GM10248 (cell line): ENCODE data around the gene KCND3.

Source experiments
- CTCF ChIA-PET: fragments of 300-600 bp; sonication (Branson Sonifier 250); formaldehyde crosslinking; extraction: SDS; loops from one replicate; lab custom pipeline; 2021; ENCODE audit warnings: antibody characterized with exemption; lab: Yijun Ruan, JAX
- POLR2A ChIA-PET: fragments of 350-650 bp; sonication (Branson Sonifier 250); formaldehyde crosslinking; extraction: SDS; loops from one replicate; lab custom pipeline; 2020; ENCODE audit warnings: antibody characterized with exemption; lab: Yijun Ruan, JAX
- DNase-seq: peaks from one replicate; pipeline ENCODE4 v3.0.0; 2012; ENCODE audit errors: extremely low spot score
- CTCF ChIP-seq: IDR thresholded peaks from 2 replicates; pipeline ENCODE4 v1.5.1; 2012; ENCODE audit warnings: mild to moderate bottlenecking, low read depth; ENCODE audit errors: extremely low read depth, missing control alignments, control extremely low read depth

KCND3 gene

GRCh38 chr1:111887385-111887784 lies 102.1 kb downstream of the KCND3 start:
- ChIA-PET CTCF (no interaction called here), POLR2A (no interaction called here)
- no peak for TF ChIP-seq CTCF
- no peak for DNase-seq

GRCh38 chr1:111886741-111887140 lies 102.7 kb downstream of the KCND3 start:
- ChIA-PET CTCF (interaction anchor here (0.9 kb wide), 1 partner anchor 16 kb away, joined by 3 read pairs; no protein-coding TSS in a partner anchor), POLR2A (no interaction called here)
- no peak for DNase-seq
- TF ChIP-seq CTCF = no peak

GRCh38 chr1:111884772-111885443 lies 104.6 kb downstream of the KCND3 start:
- no peak for TF ChIP-seq CTCF
- no peak for DNase-seq
- CTCF ChIA-PET = no interaction called here
- POLR2A ChIA-PET = no interaction called here

GRCh38 chr1:111882986-111883560 lies 106.4 kb downstream of the KCND3 start:
- ChIA-PET POLR2A (no interaction called here), CTCF (no interaction called here)
- no peak for TF ChIP-seq CTCF
- no peak for DNase-seq

- DNase-seq = no peak
- no peak for TF ChIP-seq CTCF
- CTCF ChIA-PET = no interaction called here
- POLR2A ChIA-PET = no interaction called here
Observed at GRCh38 chr1:111882559-111882958, 106.9 kb downstream of the KCND3 start.

- ChIA-PET CTCF (no interaction called here), POLR2A (no interaction called here)
- DNase-seq = no peak
- TF ChIP-seq CTCF = no peak
Observed at GRCh38 chr1:111880881-111881837, 108.3 kb downstream of the KCND3 start.
